Parathyroid adenoma (tissue), 2 donors: Measurements from ENCODE around the gene ZC3H8.

Experiments
- H2AFZ ChIP-seq: fragments of 300-600 bp; sonication (generic); one replicate; pipeline ENCODE4 v1.7.0; 2017; ENCODE audit warnings: antibody characterized with exemption, mild to moderate bottlenecking
- H3K27ac ChIP-seq: fragments of 300-600 bp; sonication (generic); one replicate; pipeline ENCODE4 v1.7.0; 2017
- H3K27me3 ChIP-seq: fragments of 300-600 bp; sonication (generic); one replicate; pipeline ENCODE4 v1.7.0; 2017; ENCODE audit warnings: low read length; ENCODE audit not compliant: control insufficient read depth, insufficient read depth
- H3K36me3 ChIP-seq: fragments of 300-600 bp; sonication (generic); one replicate; pipeline ENCODE4 v1.7.0; 2017; ENCODE audit warnings: low read length; ENCODE audit not compliant: control insufficient read depth, insufficient read depth
- H3K4me1 ChIP-seq: fragments of 300-600 bp; sonication (generic); one replicate; pipeline ENCODE4 v1.7.0; 2017; ENCODE audit warnings: control low read depth
- H3K4me2 ChIP-seq: fragments of 300-600 bp; sonication (generic); one replicate; pipeline ENCODE4 v1.7.0; 2017; ENCODE audit warnings: low read length
- H3K4me3 ChIP-seq: fragments of 300-600 bp; sonication (generic); one replicate; pipeline ENCODE4 v1.7.0; 2017; ENCODE audit warnings: low read depth, low read length
- H3K79me2 ChIP-seq: fragments of 300-600 bp; sonication (generic); one replicate; pipeline ENCODE4 v1.7.0; 2017; ENCODE audit warnings: control low read depth
- H3K9ac ChIP-seq: fragments of 300-600 bp; sonication (generic); one replicate; pipeline ENCODE4 v1.7.0; 2017; ENCODE audit warnings: mild to moderate bottlenecking
- H3K9me3 ChIP-seq: fragments of 300-600 bp; sonication (generic); one replicate; pipeline ENCODE4 v1.7.0; 2017; ENCODE audit warnings: low read length; ENCODE audit not compliant: control insufficient read depth
- TF ChIP-seq, protein P1 (sequence below): fragments of 300-600 bp; sonication (generic); IDR thresholded peaks from one replicate; pipeline ENCODE4 v1.7.0; 2017; ENCODE audit warnings: antibody characterized with exemption, mild to moderate bottlenecking
- donor health status: primary hyperparathyroidism.

The ZC3H8 gene

DNA sequence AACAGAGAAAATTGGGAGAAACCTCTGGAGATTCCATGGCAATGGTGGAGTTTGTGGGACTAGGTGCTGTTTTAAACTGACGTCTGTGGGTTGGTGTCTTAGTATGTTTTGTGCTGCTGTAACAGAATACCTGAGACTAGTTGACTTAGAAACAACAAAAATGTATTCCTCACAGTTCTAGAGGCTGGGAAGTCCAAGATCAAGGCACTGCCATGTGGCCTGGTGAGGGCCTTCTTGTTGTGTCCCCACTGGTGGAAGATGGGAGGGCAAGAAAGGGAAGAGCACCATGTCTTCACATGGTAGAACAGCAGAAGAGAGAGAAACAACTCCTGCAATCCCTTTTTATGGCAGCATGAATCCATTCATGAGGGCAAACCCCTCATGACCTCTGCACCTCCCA lies 13.7 kb upstream of the ZC3H8 start:
- TF ChIP-seq, protein P1, sequence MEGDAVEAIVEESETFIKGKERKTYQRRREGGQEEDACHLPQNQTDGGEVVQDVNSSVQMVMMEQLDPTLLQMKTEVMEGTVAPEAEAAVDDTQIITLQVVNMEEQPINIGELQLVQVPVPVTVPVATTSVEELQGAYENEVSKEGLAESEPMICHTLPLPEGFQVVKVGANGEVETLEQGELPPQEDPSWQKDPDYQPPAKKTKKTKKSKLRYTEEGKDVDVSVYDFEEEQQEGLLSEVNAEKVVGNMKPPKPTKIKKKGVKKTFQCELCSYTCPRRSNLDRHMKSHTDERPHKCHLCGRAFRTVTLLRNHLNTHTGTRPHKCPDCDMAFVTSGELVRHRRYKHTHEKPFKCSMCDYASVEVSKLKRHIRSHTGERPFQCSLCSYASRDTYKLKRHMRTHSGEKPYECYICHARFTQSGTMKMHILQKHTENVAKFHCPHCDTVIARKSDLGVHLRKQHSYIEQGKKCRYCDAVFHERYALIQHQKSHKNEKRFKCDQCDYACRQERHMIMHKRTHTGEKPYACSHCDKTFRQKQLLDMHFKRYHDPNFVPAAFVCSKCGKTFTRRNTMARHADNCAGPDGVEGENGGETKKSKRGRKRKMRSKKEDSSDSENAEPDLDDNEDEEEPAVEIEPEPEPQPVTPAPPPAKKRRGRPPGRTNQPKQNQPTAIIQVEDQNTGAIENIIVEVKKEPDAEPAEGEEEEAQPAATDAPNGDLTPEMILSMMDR = no peak
- Histone ChIP-seq H3K4me3 (no peak overlapping the region), H3K79me2 (no peaks in the 10 kb centered on the region), H3K9me3 (no peaks in the 10 kb centered on the region), H3K27me3 (no peaks in the 10 kb centered on the region), H2AFZ (no peak overlapping the region), H3K4me1 (peaks cover 3% of the 10 kb centered on the region), H3K36me3 (no peaks in the 10 kb centered on the region), H3K27ac (no peak overlapping the region), H3K4me2 (no peak overlapping the region), H3K9ac (no peak overlapping the region)

DNA sequence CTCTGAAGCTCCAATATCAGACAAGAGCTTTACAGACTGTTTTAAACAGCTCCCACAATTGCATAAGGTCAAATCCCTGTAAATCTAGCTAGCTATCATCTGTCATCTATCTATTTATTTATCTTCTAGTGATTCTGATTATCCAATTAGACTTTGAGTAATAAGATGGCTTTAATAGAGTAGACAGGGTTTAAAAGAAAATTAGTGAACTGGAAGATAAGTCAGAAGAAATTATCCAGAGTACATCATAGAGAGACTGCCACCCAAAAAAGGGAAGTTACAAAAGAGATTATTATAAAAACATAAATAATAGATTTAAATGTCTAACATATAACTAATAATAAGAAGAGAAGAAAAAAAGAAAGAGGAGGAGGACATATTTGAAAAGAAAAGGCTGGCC lies 8.0 kb upstream of the ZC3H8 start:
- Histone ChIP-seq H3K36me3 (no peaks in the 10 kb centered on the region), H3K9me3 (no peaks in the 10 kb centered on the region), H3K27ac (no peak overlapping the region), H3K27me3 (no peaks in the 10 kb centered on the region), H3K4me2 (no peak overlapping the region), H3K4me3 (no peak overlapping the region), H2AFZ (no peak overlapping the region), H3K9ac (no peak overlapping the region), H3K4me1 (no peaks in the 10 kb centered on the region), H3K79me2 (no peaks in the 10 kb centered on the region)
- TF ChIP-seq, protein P1 = no peak

DNA sequence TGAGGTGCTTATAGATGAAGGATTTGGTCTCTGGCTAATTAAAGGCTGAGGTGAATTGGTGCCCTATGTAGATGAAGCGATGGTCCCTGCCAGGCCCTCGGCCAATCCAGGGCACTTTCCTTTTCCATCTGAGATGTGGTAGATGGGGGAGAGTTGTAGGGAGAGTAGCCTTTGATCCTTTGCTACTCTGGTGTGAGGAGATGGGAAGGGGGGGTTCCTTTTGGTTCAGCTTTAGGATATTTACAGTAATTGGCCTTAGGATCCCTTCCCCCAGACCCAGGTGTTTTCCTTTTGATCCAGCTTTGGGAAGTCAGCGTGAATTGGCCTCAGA lies 5.4 kb upstream of the ZC3H8 start:
- Histone ChIP-seq H3K9ac (no peak overlapping the region), H3K36me3 (no peaks in the 10 kb centered on the region), H3K9me3 (no peaks in the 10 kb centered on the region), H3K4me2 (no peak overlapping the region), H3K4me3 (no peak overlapping the region), H3K27ac (no peak overlapping the region), H3K79me2 (no peaks in the 10 kb centered on the region), H3K4me1 (no peaks in the 10 kb centered on the region), H3K27me3 (no peaks in the 10 kb centered on the region), H2AFZ (peak overlapping the region; percentile 99)
- TF ChIP-seq, protein P1 = no peak

DNA sequence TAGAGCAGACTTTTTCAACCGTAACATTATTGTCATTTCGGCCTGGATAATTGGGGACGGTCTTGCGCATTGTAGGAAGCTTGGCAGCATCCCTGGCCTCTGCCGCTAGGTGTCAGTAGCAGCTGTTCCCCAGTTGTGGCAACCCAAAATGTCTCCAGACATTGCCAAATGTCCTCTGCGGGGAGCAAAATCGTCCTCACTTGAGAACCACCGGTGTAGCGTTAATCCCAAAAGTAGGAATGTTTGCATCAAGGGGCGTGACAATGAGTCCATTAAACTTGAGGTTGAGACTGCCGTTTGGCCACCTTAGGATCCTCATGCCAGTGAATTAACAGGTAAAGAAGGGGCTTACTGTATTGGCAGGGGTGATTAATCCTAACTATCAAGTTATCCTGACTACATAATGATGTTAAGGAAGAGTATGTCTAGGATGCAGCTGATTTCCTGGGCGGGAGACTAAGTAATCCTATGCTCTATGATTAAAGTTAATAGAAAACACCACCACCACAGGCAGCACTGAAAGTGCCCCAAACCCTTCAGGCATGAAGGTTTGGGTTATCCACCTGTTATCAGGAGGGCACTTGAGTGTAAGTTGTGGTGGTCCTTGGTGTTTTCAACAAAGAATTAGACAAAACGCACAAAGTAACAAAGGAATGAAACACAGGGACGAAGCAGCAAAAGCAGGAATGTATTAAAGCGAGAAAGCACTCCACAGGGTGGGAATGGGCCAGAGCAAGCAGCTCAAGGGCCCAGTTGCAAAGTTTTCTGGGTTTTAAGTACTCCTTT lies 4.9 kb upstream of the ZC3H8 start:
- peak overlapping the region; percentile 99 for H2AFZ ChIP-seq
- peak overlapping the region; percentile 22 for H3K4me3 ChIP-seq
- H3K27me3 ChIP-seq = no peaks in the 10 kb centered on the region
- no peaks in the 10 kb centered on the region for H3K9me3 ChIP-seq
- TF ChIP-seq, protein P1 = peak; percentile 95
- H3K9ac ChIP-seq = no peak overlapping the region
- no peaks in the 10 kb centered on the region for H3K79me2 ChIP-seq
- H3K27ac ChIP-seq = no peak overlapping the region
- H3K36me3 ChIP-seq = no peaks in the 10 kb centered on the region
- no peaks in the 10 kb centered on the region for H3K4me1 ChIP-seq
- peak overlapping the region; percentile 57 for H3K4me2 ChIP-seq

DNA sequence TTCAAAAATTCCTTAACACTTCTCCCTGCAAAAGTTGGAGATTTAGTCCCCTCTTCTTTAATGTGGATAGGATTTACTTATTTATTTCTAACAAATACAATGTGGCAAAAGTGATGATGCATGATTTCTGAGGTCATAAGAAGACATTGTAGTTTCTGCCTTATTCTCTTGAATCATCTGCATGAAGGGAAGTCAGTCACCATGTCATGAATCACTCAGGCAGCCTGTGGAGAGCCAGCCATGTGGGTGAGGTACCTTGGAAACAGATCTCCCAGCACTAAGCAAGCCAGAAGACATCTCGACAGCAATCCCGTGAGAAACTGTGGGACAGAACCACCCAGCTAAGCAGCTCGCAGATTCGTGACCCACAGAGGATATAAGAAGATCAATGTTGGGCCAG lies 2.7 kb upstream of the ZC3H8 start:
- H3K79me2 ChIP-seq = peaks cover 5% of the 10 kb centered on the region
- H3K9ac ChIP-seq = no peak overlapping the region
- H3K4me3 ChIP-seq = no peak overlapping the region
- H3K9me3 ChIP-seq = no peaks in the 10 kb centered on the region
- TF ChIP-seq, protein P1 = no peak
- no peaks in the 10 kb centered on the region for H3K27me3 ChIP-seq
- no peak overlapping the region for H3K4me2 ChIP-seq
- no peaks in the 10 kb centered on the region for H3K4me1 ChIP-seq
- no peaks in the 10 kb centered on the region for H3K36me3 ChIP-seq
- no peak overlapping the region for H3K27ac ChIP-seq
- no peak overlapping the region for H2AFZ ChIP-seq
